IMR-90 (cell line): ENCODE results near the gene LIMS4. TPM values are rescaled to one million over a fixed set of nuclear protein-coding genes. Genes with fewer than 3 reads are reported as not detected.
"Not testable (repeated sequence)": the region's sequence is repeated elsewhere in the genome, so short reads cannot be mapped to it uniquely, and the experiment has no call there.

ENCODE experiments used
- ATAC-seq: fragments of 200-7000 bp; cut with Tn5 transposase; 2 replicates; pipeline ENCODE4 v1.9.1; 2020; ENCODE audit warnings: low read depth, mild to moderate bottlenecking, moderate library complexity
- BruUV-seq: library from RNA; stranded (reverse); fragments of 400-500 nt; replicated peaks from 2 replicates; lab custom pipeline; 2021; lab: Mats Ljungman, UMichigan
- CTCF ChIA-PET: fragments of 300-600 bp; formaldehyde crosslinking; extraction: SDS; loops from one replicate; lab custom pipeline; 2021; ENCODE audit warnings: antibody characterized with exemption; lab: Yijun Ruan, JAX
- POLR2A ChIA-PET: fragments of 300-600 bp; sonication (Branson Sonifier 250); formaldehyde crosslinking; loops from one replicate; lab custom pipeline; 2022; ENCODE audit warnings: antibody characterized with exemption; ENCODE audit not compliant: unreplicated experiment; lab: Charles Lee
- DNase-seq: peaks from one replicate; pipeline ENCODE4 v3.0.0; 2013
- H2AFZ ChIP-seq: replicated peaks from 2 replicates; pipeline ENCODE3; 2013; ENCODE audit warnings: low read length, mild to moderate bottlenecking; ENCODE audit not compliant: poor library complexity
- H2AK5ac ChIP-seq: 2 replicates; pipeline ENCODE4 v1.6.1; 2013; ENCODE audit warnings: low read depth, low read length, inconsistent platforms
- H2AK9ac ChIP-seq: replicated peaks from 2 replicates; pipeline ENCODE3; 2013; ENCODE audit warnings: mild to moderate bottlenecking, low read depth, low read length, moderate library complexity; ENCODE audit not compliant: poor library complexity
- H2BK120ac ChIP-seq: 2 replicates; pipeline ENCODE4 v1.6.1; 2013; ENCODE audit warnings: low read depth, low read length, inconsistent platforms
- H2BK15ac ChIP-seq: 3 replicates; pipeline ENCODE4 v1.6.1; 2013; ENCODE audit warnings: low read depth, low read length, inconsistent platforms
- H2BK20ac ChIP-seq: 2 replicates; pipeline ENCODE4 v1.6.1; 2013; ENCODE audit warnings: low read depth, mild to moderate bottlenecking, inconsistent platforms, low read length, moderate library complexity
- H2BK5ac ChIP-seq: 2 replicates; pipeline ENCODE4 v1.6.1; 2013; ENCODE audit warnings: mild to moderate bottlenecking, low read depth, low read length, inconsistent platforms; ENCODE audit not compliant: poor library complexity, severe bottlenecking
- H3K14ac ChIP-seq: replicated peaks from 2 replicates; pipeline ENCODE4 v1.6.1; 2013; ENCODE audit warnings: low read depth, low read length, inconsistent platforms
- H3K18ac ChIP-seq: 2 replicates; pipeline ENCODE4 v1.6.1; 2013; ENCODE audit warnings: low read depth, low read length, control low read depth
- H3K23ac ChIP-seq: 2 replicates; pipeline ENCODE4 v1.6.1; 2013; ENCODE audit warnings: low read depth, low read length, inconsistent platforms
- H3K27ac ChIP-seq: 2 replicates; pipeline ENCODE4 v1.5.1; 2013; ENCODE audit warnings: mild to moderate bottlenecking, control low read depth, low read length; ENCODE audit not compliant: insufficient read depth
- H3K27me3 ChIP-seq: 2 replicates; pipeline ENCODE4 v1.6.1; 2013; ENCODE audit warnings: low read length; ENCODE audit not compliant: control insufficient read depth, insufficient read depth
- H3K36me3 ChIP-seq: 2 replicates; pipeline ENCODE4 v1.6.1; 2013; ENCODE audit warnings: low read length, mixed read lengths; ENCODE audit not compliant: control insufficient read depth, insufficient read depth
- H3K4ac ChIP-seq: 2 replicates; pipeline ENCODE4 v1.6.1; 2013; ENCODE audit warnings: low read depth, low read length, inconsistent platforms
- H3K4me1 ChIP-seq: 2 replicates; pipeline ENCODE4 v1.6.1; 2013; ENCODE audit warnings: low read length, mixed read lengths; ENCODE audit not compliant: control insufficient read depth, insufficient read depth
- H3K4me2 ChIP-seq: 2 replicates; pipeline ENCODE4 v1.6.1; 2013; ENCODE audit warnings: low read depth, mild to moderate bottlenecking, control low read depth, low read length, moderate library complexity
- H3K4me3 ChIP-seq: 2 replicates; pipeline ENCODE4 v1.5.1; 2013; ENCODE audit warnings: low read depth, mild to moderate bottlenecking, control low read depth, low read length, moderate library complexity; ENCODE audit not compliant: insufficient read depth
- H3K56ac ChIP-seq: 2 replicates; pipeline ENCODE4 v1.6.1; 2013; ENCODE audit warnings: low read length, inconsistent platforms; ENCODE audit not compliant: insufficient read depth; ENCODE audit errors: extremely low read depth
- H3K79me1 ChIP-seq, 2 experiments: 2 replicates each; pipeline ENCODE4 v1.6.1; 2013; ENCODE audit warnings: low read length in 2 of 2, inconsistent platforms in 1 of 2, low read depth in 1 of 2
- H3K9ac ChIP-seq: 2 replicates; pipeline ENCODE4 v1.6.1; 2013; ENCODE audit warnings: low read depth, low read length, control low read depth
- H3K9me1 ChIP-seq: 2 replicates; pipeline ENCODE4 v1.6.1; 2013; ENCODE audit warnings: low read length, inconsistent platforms; ENCODE audit not compliant: insufficient read depth
- H3K9me3 ChIP-seq: 2 replicates; pipeline ENCODE4 v1.6.1; 2013; ENCODE audit warnings: low read length; ENCODE audit not compliant: control insufficient read depth, insufficient read depth
- H4K20me1 ChIP-seq: 2 replicates; pipeline ENCODE4 v1.6.1; 2013; ENCODE audit warnings: low read length, inconsistent platforms; ENCODE audit not compliant: insufficient read depth
- H4K5ac ChIP-seq: 2 replicates; pipeline ENCODE4 v1.6.1; 2013; ENCODE audit warnings: mild to moderate bottlenecking, low read depth, low read length, control low read depth
- H4K8ac ChIP-seq, 2 experiments: 2 replicates each; pipeline ENCODE4 v1.6.1; 2013; ENCODE audit warnings: low read depth in 2 of 2, low read length in 2 of 2, control low read depth in 1 of 2, inconsistent platforms in 1 of 2
- H4K91ac ChIP-seq: 2 replicates; pipeline ENCODE4 v1.6.1; 2013; ENCODE audit warnings: low read depth, low read length, inconsistent platforms; ENCODE audit not compliant: insufficient read depth
- WGBS, 2 experiments: methylation state at CpG; one replicate each; pipeline versions ENCODE4 v1.1.5 to v1.1.7; 2013; ENCODE audit warnings: missing lambda C conversion rate in 2 of 2; ENCODE audit not compliant: insufficient read length in 1 of 2; ENCODE audit errors: extremely low coverage in 2 of 2; 5-methylcytosine and 5-hydroxymethylcytosine counted together
- dilution Hi-C: fragments of 300-500 bp; cut with HindIII; formaldehyde crosslinking; loops from one replicate; pipeline ENCODE4 v1.14.3; 2018; ENCODE audit warnings: low sequenced_read_pairs; ENCODE audit not compliant: unreplicated experiment
- in situ Hi-C: fragments of 300-500 bp; cut with MboI; formaldehyde crosslinking; loops from 3 replicates; pipeline ENCODE4 v1.14.3; 2019; ENCODE audit warnings: low sequenced_read_pairs, inconsistent platforms, mixed read lengths
- intact Hi-C: fragments of 100-400 bp; cut with micrococcal nuclease; formaldehyde crosslinking; loops from 2 replicates; pipeline ENCODE4 v1.10.0; 2022
- polyA plus RNA-seq, 3 experiments: library from polyadenylated mRNA; depleted of rRNA; stranded (reverse); fragments of >200 nt; gene quantifications; 2 replicates each; pipeline ENCODE4 v1.2.3, GENCODE V29; 2012; ENCODE audit warnings: low replicate concordance in 1 of 3
- total RNA-seq: library from RNA; depleted of rRNA; stranded (reverse); fragments of >200 nt; gene quantifications from 2 replicates; pipeline ENCODE4 v1.2.3, GENCODE V29; 2012

The LIMS4 gene
- total and polyA plus RNA-seq, 2 of the 4 experiments (the other 2 are of a cell fraction) = 3.6 to 5.2 TPM

DNA sequence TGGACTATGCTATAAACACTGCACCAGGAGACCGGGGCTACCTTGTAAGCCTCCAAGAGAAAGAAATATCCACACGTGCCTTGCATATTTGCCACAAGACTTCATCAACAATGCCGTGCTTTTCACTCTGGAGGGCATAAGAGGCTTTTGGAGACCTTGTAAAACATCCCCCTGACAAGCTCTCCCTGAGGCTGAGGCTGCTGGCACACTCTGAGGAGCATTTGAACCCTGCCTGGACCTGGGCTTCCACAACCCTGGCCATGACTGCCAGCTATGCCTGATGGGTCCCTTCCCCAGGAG lies 393 bp upstream of the LIMS4 start:
- DNase-seq, H2AFZ ChIP-seq, H3K4me3 ChIP-seq, H3K4me2 ChIP-seq, H3K4ac ChIP-seq, H3K56ac ChIP-seq, H3K18ac ChIP-seq, H3K9me3 ChIP-seq, H2AK5ac ChIP-seq, H3K9ac ChIP-seq, H2AK9ac ChIP-seq, H3K4me1 ChIP-seq, H3K79me1 ChIP-seq, CTCF ChIA-PET, H2BK15ac ChIP-seq, in situ Hi-C loops, H4K5ac ChIP-seq, POLR2A ChIA-PET, intact Hi-C loops, H2BK120ac ChIP-seq, BruUV-seq, H4K91ac ChIP-seq, H2BK20ac ChIP-seq, H3K14ac ChIP-seq, ATAC-seq, dilution Hi-C loops, H3K27ac ChIP-seq, H3K36me3 ChIP-seq, H4K8ac ChIP-seq, H3K23ac ChIP-seq, H3K9me1 ChIP-seq, H4K20me1 ChIP-seq, H2BK5ac ChIP-seq, H3K27me3 ChIP-seq: not testable (repeated sequence)
- no CpG with 5 or more reads among the region's 3 CpGs for WGBS, 2 experiments

DNA sequence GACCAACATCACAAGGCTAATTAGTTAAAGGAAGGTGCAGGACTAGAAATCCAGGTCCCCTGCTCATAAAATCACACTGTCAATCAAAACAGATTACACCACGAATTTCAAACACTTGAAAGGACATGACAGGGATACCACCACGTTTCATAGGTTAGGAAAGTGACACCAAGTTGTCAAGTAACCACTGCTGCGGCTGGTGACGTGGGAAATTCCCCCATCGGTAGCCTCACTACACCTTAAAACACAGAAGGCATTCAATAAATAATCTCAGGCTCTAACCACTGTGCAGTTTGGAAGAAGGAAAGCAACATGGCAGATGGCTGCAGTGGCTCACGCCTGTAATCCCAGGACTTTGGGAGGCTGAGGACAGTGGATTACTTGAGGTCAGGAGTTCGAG lies 3.7 kb downstream of the LIMS4 start:
- H4K8ac ChIP-seq, H3K4me2 ChIP-seq, H3K9me3 ChIP-seq, H4K5ac ChIP-seq, dilution Hi-C loops, H3K4me3 ChIP-seq, H2BK20ac ChIP-seq, H3K79me1 ChIP-seq, H3K27ac ChIP-seq, H2AFZ ChIP-seq, H3K27me3 ChIP-seq, in situ Hi-C loops, H3K23ac ChIP-seq, H3K4me1 ChIP-seq, H2AK9ac ChIP-seq, H2BK15ac ChIP-seq, H3K4ac ChIP-seq, POLR2A ChIA-PET, H3K9me1 ChIP-seq, DNase-seq, H4K91ac ChIP-seq, CTCF ChIA-PET, H3K18ac ChIP-seq, H2BK5ac ChIP-seq, BruUV-seq, ATAC-seq, H3K36me3 ChIP-seq, H4K20me1 ChIP-seq, H3K9ac ChIP-seq, H3K14ac ChIP-seq, H3K56ac ChIP-seq, H2AK5ac ChIP-seq, H2BK120ac ChIP-seq, intact Hi-C loops: not testable (repeated sequence)
- WGBS, 2 experiments = no CpG with 5 or more reads among the region's 7 CpGs
